Astrocyte (in vitro differentiated cells and primary cell): ENCODE results near the gene RIMS4. TPM values are rescaled to one million over a fixed set of nuclear protein-coding genes. Genes with fewer than 3 reads are reported as not detected.
A peak's percentile ranks its signal among the peaks of the same experiment; 100 is the strongest.

ENCODE experiments used
- DNase-seq: peaks from one replicate; pipeline ENCODE4 v3.0.0-alpha.2; 2010; ENCODE audit warnings: low read depth
- FAIRE-seq: peaks from 2 replicates; lab custom pipeline; 2011; peaks lifted over from hg19 to GRCh38; lab: Jason Lieb, UNC
- H2AFZ ChIP-seq: 2 replicates; pipeline ENCODE4 v1.6.0; 2012; ENCODE audit warnings: low read depth, low read length, inconsistent platforms
- H3K27ac ChIP-seq: 2 replicates; pipeline ENCODE4 v1.5.1; 2011; ENCODE audit warnings: low read depth, low read length, inconsistent platforms
- H3K27me3 ChIP-seq: 2 replicates; pipeline ENCODE4 v1.6.0; 2011; ENCODE audit warnings: low read length, inconsistent platforms; ENCODE audit not compliant: insufficient read depth
- H3K36me3 ChIP-seq: 2 replicates; pipeline ENCODE4 v1.5.1; 2011; ENCODE audit warnings: low read length, inconsistent platforms; ENCODE audit not compliant: insufficient read depth
- H3K4me1 ChIP-seq: 2 replicates; pipeline ENCODE4 v1.5.1; 2011; ENCODE audit warnings: low read length, inconsistent platforms; ENCODE audit not compliant: insufficient read depth
- H3K4me2 ChIP-seq: 2 replicates; pipeline ENCODE4 v1.6.0; 2012; ENCODE audit warnings: low read length, inconsistent platforms
- H3K4me3 ChIP-seq: 2 replicates; pipeline ENCODE4 v1.5.1; 2011; ENCODE audit warnings: low read depth, mild to moderate bottlenecking, low read length, inconsistent platforms; ENCODE audit not compliant: insufficient read depth
- H3K79me2 ChIP-seq: 2 replicates; pipeline ENCODE4 v1.6.0; 2012; ENCODE audit warnings: mild to moderate bottlenecking, low read length, inconsistent platforms; ENCODE audit not compliant: insufficient read depth
- H3K9ac ChIP-seq: 2 replicates; pipeline ENCODE4 v1.6.0; 2012; ENCODE audit warnings: mild to moderate bottlenecking, low read length, inconsistent platforms
- H3K9me3 ChIP-seq: 2 replicates; pipeline ENCODE4 v1.5.1; 2012; ENCODE audit warnings: low read depth, mild to moderate bottlenecking, low read length, inconsistent platforms; ENCODE audit not compliant: insufficient read depth
- H4K20me1 ChIP-seq: 2 replicates; pipeline ENCODE4 v1.6.0; 2012; ENCODE audit warnings: low read length, inconsistent platforms; ENCODE audit not compliant: insufficient read depth
- H3K27ac Mint-ChIP-seq: one replicate; pipeline ENCODE4 v1.8.0; 2021; ENCODE audit warnings: mild to moderate bottlenecking, mixed read lengths; ENCODE audit not compliant: unreplicated experiment
- H3K27me3 Mint-ChIP-seq: one replicate; pipeline ENCODE4 v1.8.0; 2021; ENCODE audit warnings: low read depth, mixed read lengths; ENCODE audit not compliant: unreplicated experiment
- H3K36me3 Mint-ChIP-seq: one replicate; pipeline ENCODE4 v1.8.0; 2021; ENCODE audit warnings: low read depth, mixed read lengths; ENCODE audit not compliant: unreplicated experiment
- H3K4me1 Mint-ChIP-seq: one replicate; pipeline ENCODE4 v1.8.0; 2021; ENCODE audit warnings: low read depth, mixed read lengths; ENCODE audit not compliant: unreplicated experiment
- H3K4me3 Mint-ChIP-seq: one replicate; pipeline ENCODE4 v1.8.0; 2021; ENCODE audit warnings: mild to moderate bottlenecking, moderate library complexity, mixed read lengths; ENCODE audit not compliant: unreplicated experiment
- H3K9me3 Mint-ChIP-seq: one replicate; pipeline ENCODE4 v1.8.0; 2021; ENCODE audit warnings: mild to moderate bottlenecking, mixed read lengths; ENCODE audit not compliant: unreplicated experiment
- EZH2 ChIP-seq: IDR thresholded peaks from 2 replicates; pipeline ENCODE4 v1.6.1; 2012; ENCODE audit warnings: mild to moderate bottlenecking, low read length, inconsistent platforms; ENCODE audit not compliant: insufficient read depth
- total RNA-seq: library from RNA; stranded (reverse); gene quantifications from 2 replicates; pipeline ENCODE4 v1.2.1, GENCODE V29; 2021
- TF ChIP-seq, protein P1 (sequence below): IDR thresholded peaks from 2 replicates; pipeline ENCODE4 v1.5.1; 2011; ENCODE audit warnings: low read depth, mild to moderate bottlenecking, inconsistent platforms, low read length, moderate library complexity; ENCODE audit not compliant: insufficient read depth

RIMS4 gene
- total RNA-seq, 1 donor from 2014 or later = 0.48 TPM

DNA sequence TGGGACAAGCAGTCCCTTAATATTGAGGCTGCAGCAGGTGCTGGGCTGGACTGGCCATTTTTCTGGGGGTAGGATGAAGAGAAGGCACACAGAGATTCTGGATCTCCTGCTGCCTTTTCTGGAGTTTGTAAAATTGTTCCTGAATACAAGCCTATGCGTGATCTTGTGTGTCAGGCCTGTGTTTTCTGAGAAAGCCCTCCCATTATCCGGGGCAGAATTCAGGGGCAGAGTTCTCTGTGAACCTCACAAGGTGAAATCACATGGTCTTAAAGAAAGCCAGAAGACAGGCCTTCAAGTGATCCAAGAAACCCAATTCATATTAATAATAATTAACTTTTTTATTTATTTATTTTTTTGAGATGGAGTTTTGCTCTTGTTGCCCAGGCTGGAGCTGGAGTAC lies 82.7 kb downstream of the RIMS4 start:
- no peaks in the 10 kb centered on the region for H4K20me1 ChIP-seq
- H3K79me2 ChIP-seq = no peaks in the 10 kb centered on the region
- Mint-ChIP-seq H3K4me3 (no peak overlapping the region), H3K4me1 (peaks cover 27% of the 10 kb centered on the region), H3K36me3 (no peaks in the 10 kb centered on the region), H3K27ac (peak overlapping the region; percentile 26), H3K27me3 (peaks cover 2% of the 10 kb centered on the region), H3K9me3 (no peaks in the 10 kb centered on the region)
- no peaks in the 10 kb centered on the region for H3K36me3 ChIP-seq
- no peak for FAIRE-seq
- H3K4me3 ChIP-seq = no peak overlapping the region
- H3K4me2 ChIP-seq = no peak overlapping the region
- peaks cover 24% of the 10 kb centered on the region for H3K4me1 ChIP-seq
- H2AFZ ChIP-seq = no peak overlapping the region
- H3K27me3 ChIP-seq = no peaks in the 10 kb centered on the region
- no peak for DNase-seq
- H3K9me3 ChIP-seq = no peaks in the 10 kb centered on the region
- H3K27ac ChIP-seq = no peak overlapping the region
- TF ChIP-seq, protein P1, sequence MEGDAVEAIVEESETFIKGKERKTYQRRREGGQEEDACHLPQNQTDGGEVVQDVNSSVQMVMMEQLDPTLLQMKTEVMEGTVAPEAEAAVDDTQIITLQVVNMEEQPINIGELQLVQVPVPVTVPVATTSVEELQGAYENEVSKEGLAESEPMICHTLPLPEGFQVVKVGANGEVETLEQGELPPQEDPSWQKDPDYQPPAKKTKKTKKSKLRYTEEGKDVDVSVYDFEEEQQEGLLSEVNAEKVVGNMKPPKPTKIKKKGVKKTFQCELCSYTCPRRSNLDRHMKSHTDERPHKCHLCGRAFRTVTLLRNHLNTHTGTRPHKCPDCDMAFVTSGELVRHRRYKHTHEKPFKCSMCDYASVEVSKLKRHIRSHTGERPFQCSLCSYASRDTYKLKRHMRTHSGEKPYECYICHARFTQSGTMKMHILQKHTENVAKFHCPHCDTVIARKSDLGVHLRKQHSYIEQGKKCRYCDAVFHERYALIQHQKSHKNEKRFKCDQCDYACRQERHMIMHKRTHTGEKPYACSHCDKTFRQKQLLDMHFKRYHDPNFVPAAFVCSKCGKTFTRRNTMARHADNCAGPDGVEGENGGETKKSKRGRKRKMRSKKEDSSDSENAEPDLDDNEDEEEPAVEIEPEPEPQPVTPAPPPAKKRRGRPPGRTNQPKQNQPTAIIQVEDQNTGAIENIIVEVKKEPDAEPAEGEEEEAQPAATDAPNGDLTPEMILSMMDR = no peak
- no peak for TF ChIP-seq EZH2
- H3K9ac ChIP-seq = no peak overlapping the region

DNA sequence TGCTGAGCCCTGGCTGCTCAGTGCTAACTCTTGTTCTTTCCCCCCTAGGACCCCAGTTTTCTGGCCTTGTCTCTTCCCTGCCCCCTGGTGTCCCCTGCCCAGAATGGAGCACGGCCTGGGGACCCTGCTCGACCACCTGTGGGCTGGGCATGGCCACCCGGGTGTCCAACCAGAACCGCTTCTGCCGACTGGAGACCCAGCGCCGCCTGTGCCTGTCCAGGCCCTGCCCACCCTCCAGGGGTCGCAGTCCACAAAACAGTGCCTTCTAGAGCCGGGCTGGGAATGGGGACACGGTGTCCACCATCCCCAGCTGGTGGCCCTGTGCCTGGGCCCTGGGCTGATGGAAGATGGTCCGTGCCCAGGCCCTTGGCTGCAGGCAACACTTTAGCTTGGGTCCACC lies 83.3 kb downstream of the RIMS4 start:
- H3K9me3 ChIP-seq = no peaks in the 10 kb centered on the region
- H3K27ac ChIP-seq = no peak overlapping the region
- H3K36me3 ChIP-seq = no peaks in the 10 kb centered on the region
- TF ChIP-seq, protein P1 = no peak
- no peak for TF ChIP-seq EZH2
- Mint-ChIP-seq H3K27ac (no peak overlapping the region), H3K4me3 (no peak overlapping the region), H3K27me3 (peaks cover 2% of the 10 kb centered on the region), H3K36me3 (no peaks in the 10 kb centered on the region), H3K9me3 (no peaks in the 10 kb centered on the region), H3K4me1 (peaks cover 21% of the 10 kb centered on the region)
- H4K20me1 ChIP-seq = no peaks in the 10 kb centered on the region
- no peak overlapping the region for H3K4me3 ChIP-seq
- H3K9ac ChIP-seq = no peak overlapping the region
- FAIRE-seq (no peak), DNase-seq (no peak)
- H2AFZ ChIP-seq = no peak overlapping the region
- H3K27me3 ChIP-seq = no peaks in the 10 kb centered on the region
- H3K4me2 ChIP-seq = no peak overlapping the region
- no peaks in the 10 kb centered on the region for H3K79me2 ChIP-seq
- peaks cover 24% of the 10 kb centered on the region for H3K4me1 ChIP-seq

DNA sequence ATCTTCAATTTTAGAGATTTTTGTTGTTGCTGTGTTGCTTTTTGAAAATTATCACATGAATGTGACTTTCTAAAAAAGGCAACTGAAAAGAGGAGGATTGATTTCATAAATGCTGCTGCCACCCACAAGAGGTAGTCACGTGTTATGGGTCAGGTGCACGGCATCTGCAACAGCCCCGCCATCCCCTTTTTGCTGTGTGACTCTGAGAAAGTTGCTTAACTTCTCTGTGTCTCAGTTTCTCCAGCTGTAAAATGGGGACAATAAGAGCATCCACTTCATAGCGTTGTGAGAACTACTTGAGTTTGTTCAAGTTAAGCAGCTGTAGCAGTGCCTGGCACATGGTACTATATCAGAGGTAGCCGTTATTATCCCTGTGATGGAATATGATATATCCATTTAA lies 84.5 kb downstream of the RIMS4 start:
- Mint-ChIP-seq H3K4me1 (peaks cover 19% of the 10 kb centered on the region), H3K9me3 (no peaks in the 10 kb centered on the region), H3K27ac (no peak overlapping the region), H3K4me3 (no peak overlapping the region), H3K36me3 (no peaks in the 10 kb centered on the region), H3K27me3 (peaks cover 2% of the 10 kb centered on the region)
- Histone ChIP-seq H3K4me1 (peaks cover 20% of the 10 kb centered on the region), H2AFZ (no peak overlapping the region), H3K27me3 (no peaks in the 10 kb centered on the region), H3K36me3 (no peaks in the 10 kb centered on the region), H3K4me2 (no peak overlapping the region), H3K9ac (no peak overlapping the region), H4K20me1 (peaks cover 1% of the 10 kb centered on the region), H3K27ac (no peak overlapping the region), H3K4me3 (no peak overlapping the region), H3K79me2 (no peaks in the 10 kb centered on the region), H3K9me3 (no peaks in the 10 kb centered on the region)
- DNase-seq = no peak
- no peak for FAIRE-seq
- TF ChIP-seq EZH2 = no peak
- TF ChIP-seq, protein P1 = no peak
